Measurements from ENCODE around the gene GVQW3.
A peak's percentile ranks its signal among the peaks of the same experiment; 100 is the strongest.

Gene GVQW3

DNA sequence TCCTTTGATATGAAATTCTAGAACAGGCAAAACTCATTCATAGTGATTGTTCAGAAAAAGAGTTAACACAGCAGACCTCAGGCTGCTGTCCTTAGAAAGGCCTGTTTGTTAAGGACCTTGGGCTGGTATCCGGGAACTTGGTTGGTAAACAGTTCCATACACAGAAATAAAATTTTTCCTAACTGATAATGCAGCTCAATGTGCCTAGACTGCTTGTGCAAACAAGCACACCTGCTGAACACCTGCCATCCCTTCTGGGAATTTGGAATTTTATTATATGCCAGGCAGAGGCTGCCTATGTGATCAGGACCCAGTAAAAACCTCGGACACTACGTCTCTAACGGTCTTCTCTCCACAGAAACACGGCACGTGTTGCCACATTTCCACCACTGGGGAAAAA is 11.7 kb upstream of the GVQW3 start:
- H3K36me3 Mint-ChIP-seq (ENCODE audit: low read depth): peaks cover 16% of the 10 kb centered on the region
- H3K4me1 Mint-ChIP-seq (ENCODE audit: low read depth): peaks cover 72% of the 10 kb centered on the region

DNA sequence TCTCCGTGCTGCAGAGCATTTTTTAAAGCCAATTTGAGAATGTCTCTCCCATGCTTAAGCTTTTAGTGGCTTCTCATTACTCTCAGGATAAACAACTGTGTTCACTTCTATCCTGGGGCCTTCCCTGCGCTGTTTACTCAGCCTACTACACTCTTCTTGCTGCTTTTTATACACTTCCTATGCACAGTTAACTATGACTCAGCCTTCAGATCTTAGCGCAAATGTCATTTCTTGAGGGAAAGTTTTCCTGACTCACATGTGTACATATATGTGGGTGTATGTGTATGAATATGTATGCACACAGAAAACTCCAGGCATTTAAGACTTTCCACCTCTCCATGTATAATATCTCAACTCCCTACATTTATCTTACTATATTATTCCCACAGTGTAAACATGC is 10.0 kb upstream of the GVQW3 start:
- Mint-ChIP-seq H3K4me3 (peak overlapping the region; percentile 39), H3K4me1 (ENCODE audit: low read depth) (peaks cover 79% of the 10 kb centered on the region), H3K27me3 (no peaks in the 10 kb centered on the region), H3K9me3 (no peaks in the 10 kb centered on the region), H3K27ac (peak overlapping the region; percentile 82), H3K36me3 (ENCODE audit: low read depth) (peaks cover 4% of the 10 kb centered on the region)

More for the DNA sequence above, 11.7 kb upstream of the GVQW3 start:
- H3K9me3 Mint-ChIP-seq: no peaks in the 10 kb centered on the region
- H3K27me3 Mint-ChIP-seq: no peaks in the 10 kb centered on the region
- H3K27ac Mint-ChIP-seq: no peak overlapping the region
- no peak overlapping the region for H3K4me3 Mint-ChIP-seq

DNA sequence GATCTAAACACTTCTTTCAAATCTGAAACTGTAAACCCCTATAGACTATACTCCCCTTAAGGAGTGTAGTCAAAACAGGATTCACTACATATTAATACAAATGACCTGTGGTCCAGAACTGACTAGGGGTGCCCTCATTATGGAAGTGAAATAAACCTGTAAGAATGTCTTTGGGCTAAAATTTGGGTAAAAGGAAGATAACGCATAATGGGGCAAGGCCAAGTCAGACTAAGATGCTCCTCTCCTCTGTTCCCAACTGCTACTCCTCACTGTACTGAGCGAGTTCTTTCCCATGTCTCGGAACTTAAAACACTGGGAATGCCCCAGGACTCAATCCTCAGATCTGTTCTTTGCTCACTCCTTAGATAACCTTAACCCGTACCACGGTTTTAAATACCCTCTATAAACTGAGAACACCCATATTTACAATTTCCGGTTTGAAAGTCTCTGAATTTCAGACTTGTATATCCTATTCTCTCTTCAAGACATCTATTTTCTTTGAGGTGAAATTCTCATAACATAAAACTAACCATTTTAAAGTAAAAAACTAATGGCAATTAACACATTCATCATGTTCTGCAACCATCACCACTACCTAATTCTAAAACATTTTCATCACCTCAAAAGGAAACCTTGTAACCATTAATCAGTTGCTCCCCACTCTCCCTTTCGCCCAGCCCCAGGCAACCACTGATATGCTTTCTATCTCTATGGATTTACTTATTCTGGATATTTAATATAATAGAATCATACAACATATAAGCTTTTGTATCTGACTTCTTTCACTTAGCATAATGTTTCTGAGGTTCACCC is 4.2 kb upstream of the GVQW3 start:
- Mint-ChIP-seq H3K36me3 (ENCODE audit: low read depth) (no peaks in the 10 kb centered on the region), H3K4me1 (ENCODE audit: low read depth) (peaks cover 82% of the 10 kb centered on the region), H3K9me3 (no peaks in the 10 kb centered on the region), H3K27me3 (no peaks in the 10 kb centered on the region), H3K4me3 (no peak overlapping the region), H3K27ac (no peak overlapping the region)

DNA sequence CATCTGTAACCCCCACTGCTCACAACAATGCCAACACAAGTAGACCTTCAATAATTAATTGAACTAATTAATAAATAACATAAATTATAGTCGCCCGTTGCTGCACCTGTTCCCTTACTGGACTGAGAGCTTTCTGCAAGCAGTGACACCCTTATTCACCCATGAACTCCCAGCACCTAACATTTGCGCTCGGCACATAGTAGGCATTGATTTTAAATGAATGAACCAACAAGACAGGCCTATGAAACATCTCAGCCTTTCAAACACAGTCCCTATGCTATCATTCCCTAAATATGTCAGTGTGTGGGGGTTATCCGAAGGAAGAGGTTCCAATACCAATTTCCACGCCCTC is 1.3 kb upstream of the GVQW3 start:
- H3K4me1 Mint-ChIP-seq (ENCODE audit: low read depth): peaks cover 79% of the 10 kb centered on the region
- no peaks in the 10 kb centered on the region for H3K36me3 Mint-ChIP-seq (ENCODE audit: low read depth)
- no peaks in the 10 kb centered on the region for H3K9me3 Mint-ChIP-seq
- peak overlapping the region; percentile 97 for H3K4me3 Mint-ChIP-seq
- peak overlapping the region; percentile 92 for H3K27ac Mint-ChIP-seq
- no peaks in the 10 kb centered on the region for H3K27me3 Mint-ChIP-seq

DNA sequence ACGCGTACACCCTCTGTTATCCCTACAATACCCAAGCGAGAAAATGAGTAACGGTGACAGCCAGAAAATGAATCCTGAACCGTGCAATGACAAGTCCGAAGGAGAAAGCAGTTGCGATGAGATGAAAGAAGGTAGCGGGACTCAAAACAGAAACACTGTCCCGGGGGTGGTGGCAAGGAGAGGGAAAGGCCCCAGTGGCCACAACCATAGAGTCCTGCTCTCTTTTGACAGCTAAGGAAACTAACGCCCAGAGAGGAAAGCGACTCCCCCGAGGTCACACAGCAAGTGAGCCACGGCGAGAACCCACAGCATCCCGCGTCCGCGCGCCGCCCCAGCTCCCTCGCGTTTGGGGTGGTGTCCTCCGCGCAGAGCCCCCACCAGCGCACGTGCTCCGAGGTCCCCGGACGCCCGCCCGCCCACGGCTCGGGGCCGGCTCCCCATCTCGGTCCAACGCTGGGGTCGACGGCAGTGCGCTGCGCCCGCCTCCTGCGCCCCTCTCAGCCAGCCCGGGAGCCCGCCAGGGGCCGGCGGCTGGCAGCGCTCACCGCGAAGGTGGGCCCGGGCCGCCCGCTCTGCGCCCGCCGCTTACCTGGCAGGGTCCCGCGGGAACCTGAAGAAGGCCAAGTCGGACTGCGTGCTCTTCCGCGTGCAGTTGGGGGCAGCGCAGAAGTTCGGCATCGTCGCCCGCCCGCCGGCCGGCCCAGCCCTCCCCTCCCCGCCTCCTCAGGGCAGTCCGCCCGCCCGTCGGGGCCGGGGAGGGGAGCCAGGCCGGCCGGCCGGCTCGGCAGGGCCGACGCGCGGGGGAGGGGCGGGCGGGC is 755 bp upstream of the GVQW3 start:
- H3K27ac Mint-ChIP-seq: peak overlapping the region; percentile 92
- H3K4me3 Mint-ChIP-seq: peak overlapping the region; percentile 97
- peaks cover 74% of the 10 kb centered on the region for H3K4me1 Mint-ChIP-seq (ENCODE audit: low read depth)
- H3K36me3 Mint-ChIP-seq (ENCODE audit: low read depth): no peaks in the 10 kb centered on the region
- no peaks in the 10 kb centered on the region for H3K9me3 Mint-ChIP-seq
- no peaks in the 10 kb centered on the region for H3K27me3 Mint-ChIP-seq

DNA sequence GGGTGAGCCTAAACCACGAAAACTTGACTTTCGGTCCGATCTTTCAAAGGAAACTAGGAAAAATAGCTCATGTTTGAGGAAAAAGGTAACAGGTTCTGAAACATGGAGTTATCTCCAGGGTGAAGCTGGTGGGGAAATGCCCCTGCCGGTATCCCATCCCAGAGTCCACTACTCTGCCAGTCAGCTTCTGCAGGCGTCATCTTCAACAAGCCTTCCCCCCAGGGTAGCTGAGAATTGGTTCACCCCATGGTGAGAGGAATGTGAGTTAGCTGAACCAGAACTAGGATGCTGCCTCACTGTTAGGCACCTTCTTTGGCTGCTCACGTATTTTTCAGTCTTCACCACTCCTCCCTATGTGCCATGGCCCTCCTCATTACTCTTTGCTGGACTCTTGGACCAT is 1.1 kb downstream of the GVQW3 start:
- Mint-ChIP-seq H3K4me1 (ENCODE audit: low read depth) (peaks cover 58% of the 10 kb centered on the region), H3K4me3 (peak overlapping the region; percentile 90), H3K27me3 (no peaks in the 10 kb centered on the region), H3K36me3 (ENCODE audit: low read depth) (no peaks in the 10 kb centered on the region), H3K9me3 (no peaks in the 10 kb centered on the region), H3K27ac (no peak overlapping the region)

DNA sequence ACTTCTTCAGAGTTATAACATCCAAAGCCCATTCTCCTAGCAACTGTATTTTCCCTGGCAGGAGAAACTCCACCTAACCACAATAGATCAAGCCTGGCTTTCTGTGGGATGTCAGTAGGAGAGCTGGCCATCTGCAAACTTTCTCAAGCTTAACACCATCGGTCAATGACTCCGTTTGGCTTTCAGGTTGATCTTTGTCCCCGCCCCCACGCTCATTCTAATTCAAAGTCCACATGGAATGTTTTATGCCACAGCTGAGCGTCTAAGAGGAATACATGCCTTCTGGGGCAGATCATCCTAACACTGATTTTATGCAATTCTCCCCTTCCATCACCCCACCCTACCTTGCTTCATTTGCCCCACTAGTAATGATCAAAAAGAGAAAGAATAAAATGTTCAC is 4.8 kb downstream of the GVQW3 start:
- Mint-ChIP-seq H3K9me3 (no peaks in the 10 kb centered on the region), H3K27me3 (no peaks in the 10 kb centered on the region), H3K36me3 (ENCODE audit: low read depth) (no peaks in the 10 kb centered on the region), H3K4me1 (ENCODE audit: low read depth) (peaks cover 28% of the 10 kb centered on the region), H3K4me3 (no peak overlapping the region), H3K27ac (no peak overlapping the region)

DNA sequence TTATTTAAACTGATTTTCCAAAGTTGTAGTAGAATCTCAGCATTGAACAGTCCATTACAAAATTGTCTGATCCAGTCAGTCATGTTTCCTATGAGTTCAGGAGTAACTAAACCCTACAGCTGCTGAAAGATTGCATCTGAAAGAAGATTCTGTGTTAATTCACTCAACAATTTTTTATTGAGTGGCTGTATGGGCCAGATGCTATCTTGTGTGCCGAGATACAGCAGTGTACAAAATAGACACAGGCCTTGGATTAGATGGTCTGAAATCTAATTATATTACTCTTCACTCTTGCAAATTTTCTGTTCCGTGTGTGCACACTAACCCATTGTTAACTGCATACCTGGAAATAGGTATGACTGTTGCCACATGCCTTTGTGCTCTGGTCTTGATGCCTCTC is 7.3 kb downstream of the GVQW3 start:
- Mint-ChIP-seq H3K36me3 (ENCODE audit: low read depth) (no peaks in the 10 kb centered on the region), H3K4me3 (no peak overlapping the region), H3K9me3 (no peaks in the 10 kb centered on the region), H3K27me3 (no peaks in the 10 kb centered on the region), H3K4me1 (ENCODE audit: low read depth) (peaks cover 8% of the 10 kb centered on the region), H3K27ac (no peak overlapping the region)

DNA sequence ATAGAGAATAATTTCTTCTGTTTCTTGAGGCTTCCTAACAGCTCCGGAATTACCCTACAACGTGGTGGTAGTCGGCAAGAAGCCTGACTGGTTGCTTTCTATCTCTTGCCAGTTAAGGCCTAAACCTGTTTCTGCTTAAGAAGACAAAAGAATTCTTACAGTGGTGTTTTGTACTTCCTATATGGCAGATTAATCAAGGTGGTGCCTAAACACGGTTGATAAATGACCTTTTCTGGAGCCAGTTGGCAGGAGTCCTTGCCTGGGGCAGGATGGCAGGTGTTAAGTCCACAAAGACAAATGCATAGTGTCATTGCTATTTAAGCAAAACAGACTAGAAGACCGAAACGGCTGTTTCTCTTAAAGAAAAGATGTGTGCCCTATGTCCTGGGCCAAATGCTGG is 9.9 kb downstream of the GVQW3 start:
- no peak overlapping the region for H3K27ac Mint-ChIP-seq
- no peaks in the 10 kb centered on the region for H3K9me3 Mint-ChIP-seq
- no peak overlapping the region for H3K4me3 Mint-ChIP-seq
- no peaks in the 10 kb centered on the region for H3K36me3 Mint-ChIP-seq (ENCODE audit: low read depth)
- H3K27me3 Mint-ChIP-seq: no peaks in the 10 kb centered on the region
- no peaks in the 10 kb centered on the region for H3K4me1 Mint-ChIP-seq (ENCODE audit: low read depth)

DNA sequence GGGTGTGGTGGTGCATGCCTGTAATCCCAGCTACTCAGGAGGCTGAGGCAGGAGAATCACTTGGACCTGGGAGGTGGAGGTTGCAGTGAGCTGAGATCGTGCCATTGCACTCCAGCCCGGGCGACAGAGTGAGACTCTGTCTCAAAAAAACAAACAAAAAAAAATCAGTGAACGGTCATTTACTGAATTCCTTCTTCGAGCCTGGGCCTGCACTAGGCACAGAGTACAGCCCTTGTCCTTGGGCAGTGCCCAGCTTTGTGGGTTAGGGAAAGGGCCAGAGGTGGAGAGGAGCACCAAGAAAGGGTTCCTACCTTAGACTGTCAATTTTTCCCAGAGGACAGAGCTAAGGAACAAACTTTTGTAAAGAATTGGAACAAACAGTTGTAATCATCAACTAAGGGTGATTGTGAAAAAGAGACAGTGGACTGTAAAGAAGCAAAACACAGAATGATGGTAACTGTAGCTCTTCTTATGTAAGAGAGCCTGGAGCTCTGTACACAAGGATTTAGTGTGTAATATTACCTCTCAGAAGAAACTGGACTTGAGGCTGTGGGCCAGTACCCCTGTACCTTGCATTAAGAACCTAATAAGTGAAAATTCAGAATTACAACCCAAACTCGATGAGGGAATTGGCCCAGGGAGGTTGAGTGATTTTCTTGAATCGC is 10.8 kb downstream of the GVQW3 start:
- Mint-ChIP-seq H3K27me3 (no peaks in the 10 kb centered on the region), H3K4me1 (ENCODE audit: low read depth) (no peaks in the 10 kb centered on the region), H3K9me3 (no peaks in the 10 kb centered on the region), H3K27ac (no peak overlapping the region), H3K4me3 (no peak overlapping the region), H3K36me3 (ENCODE audit: low read depth) (no peaks in the 10 kb centered on the region)

DNA sequence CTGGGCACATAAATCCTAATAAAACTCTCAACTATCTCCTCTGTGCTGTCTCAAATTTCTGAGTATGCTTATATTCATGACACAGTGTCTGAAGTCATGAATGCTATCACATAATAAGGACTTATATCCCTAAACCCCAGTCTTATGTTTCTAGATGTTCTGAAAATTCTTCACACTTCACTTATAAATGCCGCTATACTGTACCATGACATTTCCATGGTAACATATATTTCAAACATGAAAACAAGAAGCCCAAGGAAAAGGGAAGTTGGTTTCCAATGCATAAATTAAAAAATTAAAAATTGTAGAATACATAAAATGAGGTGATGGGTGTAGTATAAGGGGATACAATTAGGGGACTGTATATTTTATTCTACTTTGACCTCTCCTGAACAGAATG is 11.7 kb downstream of the GVQW3 start:
- no peaks in the 10 kb centered on the region for H3K4me1 Mint-ChIP-seq (ENCODE audit: low read depth)
- H3K36me3 Mint-ChIP-seq (ENCODE audit: low read depth): no peaks in the 10 kb centered on the region
- no peaks in the 10 kb centered on the region for H3K9me3 Mint-ChIP-seq
- no peaks in the 10 kb centered on the region for H3K27me3 Mint-ChIP-seq
- no peak overlapping the region for H3K27ac Mint-ChIP-seq
- H3K4me3 Mint-ChIP-seq: no peak overlapping the region

DNA sequence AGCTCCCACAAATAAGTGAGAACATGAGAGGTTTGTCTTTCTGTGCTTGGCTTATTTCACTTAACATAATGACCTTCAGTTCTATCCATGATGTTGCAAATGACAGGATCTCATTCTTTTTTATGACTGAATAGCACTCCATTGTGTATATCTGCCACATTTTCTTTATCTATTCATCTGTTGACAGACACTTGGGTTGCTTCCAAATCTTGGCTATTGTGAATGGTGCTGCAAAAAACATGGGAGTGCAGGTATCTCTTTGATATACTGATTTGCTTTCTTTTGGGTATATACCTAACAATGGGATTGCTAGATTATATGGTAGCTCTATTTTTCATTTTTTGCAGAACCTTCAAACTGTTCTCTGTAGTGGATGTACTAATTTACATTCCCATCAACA is 13.3 kb downstream of the GVQW3 start:
- no peaks in the 10 kb centered on the region for H3K4me1 Mint-ChIP-seq (ENCODE audit: low read depth)
- no peak overlapping the region for H3K4me3 Mint-ChIP-seq
- no peaks in the 10 kb centered on the region for H3K9me3 Mint-ChIP-seq
- no peak overlapping the region for H3K27ac Mint-ChIP-seq
- no peaks in the 10 kb centered on the region for H3K27me3 Mint-ChIP-seq
- no peaks in the 10 kb centered on the region for H3K36me3 Mint-ChIP-seq (ENCODE audit: low read depth)

DNA sequence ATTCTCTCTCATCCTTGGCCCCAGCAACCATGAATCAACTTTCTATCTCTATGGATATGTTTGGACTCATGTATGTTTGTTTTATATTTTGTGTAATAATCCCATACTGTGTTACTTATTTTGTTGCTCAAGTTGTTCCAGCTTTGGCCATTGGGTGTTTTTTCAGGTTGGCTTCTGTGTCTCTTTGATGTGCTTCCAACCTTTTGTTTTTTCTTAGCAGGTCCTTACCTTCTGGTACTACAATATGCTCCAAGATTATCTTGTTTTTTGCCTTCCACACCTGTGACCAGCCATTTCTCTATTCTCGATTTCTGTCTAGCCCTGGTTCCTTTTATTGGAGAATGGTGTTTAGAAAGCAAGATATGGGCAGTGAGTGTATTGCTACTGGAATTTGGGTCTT is 14.2 kb downstream of the GVQW3 start:
- Mint-ChIP-seq H3K4me1 (ENCODE audit: low read depth) (no peaks in the 10 kb centered on the region), H3K9me3 (no peaks in the 10 kb centered on the region), H3K27me3 (no peaks in the 10 kb centered on the region), H3K27ac (no peak overlapping the region), H3K36me3 (ENCODE audit: low read depth) (no peaks in the 10 kb centered on the region), H3K4me3 (no peak overlapping the region)

DNA sequence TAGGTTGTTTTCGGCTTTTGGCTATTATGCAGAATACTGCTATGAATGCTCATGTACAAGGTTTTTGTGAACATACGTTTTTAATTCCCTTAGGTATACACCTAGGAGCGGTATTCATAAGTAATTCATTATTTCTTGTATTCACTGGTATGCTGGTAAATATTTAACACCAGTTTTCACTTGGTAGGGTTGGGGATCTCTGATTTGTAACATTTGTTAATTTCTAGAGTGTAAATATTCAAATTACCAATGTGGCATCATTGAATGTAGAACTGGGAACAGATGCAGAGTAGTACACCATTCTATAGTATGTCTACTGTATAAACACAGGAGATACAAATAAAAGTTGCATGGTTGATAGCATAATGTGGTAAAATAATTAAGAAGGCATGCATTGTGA is 16.3 kb downstream of the GVQW3 start:
- Mint-ChIP-seq H3K27ac (no peak overlapping the region), H3K36me3 (ENCODE audit: low read depth) (no peaks in the 10 kb centered on the region), H3K4me3 (no peak overlapping the region), H3K27me3 (no peaks in the 10 kb centered on the region), H3K4me1 (ENCODE audit: low read depth) (no peaks in the 10 kb centered on the region), H3K9me3 (no peaks in the 10 kb centered on the region)

DNA sequence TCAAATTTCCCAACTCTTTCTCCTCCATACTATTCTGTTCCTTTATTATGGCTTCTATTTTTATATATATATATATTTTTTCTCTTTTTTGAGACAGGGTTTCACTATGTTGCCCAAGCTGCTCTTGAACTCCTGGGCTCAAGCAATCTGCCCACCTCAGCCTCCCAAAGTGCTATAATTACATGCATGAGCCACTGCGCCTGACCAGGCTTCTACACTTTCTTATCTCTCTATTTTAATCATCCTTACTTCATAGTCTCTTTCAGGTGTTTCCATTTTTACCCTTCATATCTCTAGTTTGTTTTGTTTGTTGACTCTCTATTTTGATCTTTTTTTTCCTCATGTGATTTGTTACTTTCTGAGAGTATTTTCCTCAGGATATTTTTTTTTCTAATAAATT is 19.8 kb downstream of the GVQW3 start:
- H3K36me3 Mint-ChIP-seq (ENCODE audit: low read depth): no peaks in the 10 kb centered on the region
- no peaks in the 10 kb centered on the region for H3K9me3 Mint-ChIP-seq
- no peak overlapping the region for H3K4me3 Mint-ChIP-seq
- H3K27ac Mint-ChIP-seq: no peak overlapping the region
- H3K27me3 Mint-ChIP-seq: no peaks in the 10 kb centered on the region
- no peaks in the 10 kb centered on the region for H3K4me1 Mint-ChIP-seq (ENCODE audit: low read depth)
